KBM-7 (cell line): ENCODE results near the gene PSAP.
A peak's percentile ranks its signal among the peaks of the same experiment; 100 is the strongest.

Experiments used
- DNase-seq: peaks from one replicate; pipeline ENCODE4 v3.0.0-alpha.2; 2015
- in situ Hi-C: fragments of 300-500 bp; cut with MboI; formaldehyde crosslinking; loops from 2 replicates; pipeline ENCODE4 v1.14.3; 2020; ENCODE audit warnings: low sequenced_read_pairs, low pct_unique_long_range_greater_than_20kb, mixed read lengths

The PSAP gene

DNA sequence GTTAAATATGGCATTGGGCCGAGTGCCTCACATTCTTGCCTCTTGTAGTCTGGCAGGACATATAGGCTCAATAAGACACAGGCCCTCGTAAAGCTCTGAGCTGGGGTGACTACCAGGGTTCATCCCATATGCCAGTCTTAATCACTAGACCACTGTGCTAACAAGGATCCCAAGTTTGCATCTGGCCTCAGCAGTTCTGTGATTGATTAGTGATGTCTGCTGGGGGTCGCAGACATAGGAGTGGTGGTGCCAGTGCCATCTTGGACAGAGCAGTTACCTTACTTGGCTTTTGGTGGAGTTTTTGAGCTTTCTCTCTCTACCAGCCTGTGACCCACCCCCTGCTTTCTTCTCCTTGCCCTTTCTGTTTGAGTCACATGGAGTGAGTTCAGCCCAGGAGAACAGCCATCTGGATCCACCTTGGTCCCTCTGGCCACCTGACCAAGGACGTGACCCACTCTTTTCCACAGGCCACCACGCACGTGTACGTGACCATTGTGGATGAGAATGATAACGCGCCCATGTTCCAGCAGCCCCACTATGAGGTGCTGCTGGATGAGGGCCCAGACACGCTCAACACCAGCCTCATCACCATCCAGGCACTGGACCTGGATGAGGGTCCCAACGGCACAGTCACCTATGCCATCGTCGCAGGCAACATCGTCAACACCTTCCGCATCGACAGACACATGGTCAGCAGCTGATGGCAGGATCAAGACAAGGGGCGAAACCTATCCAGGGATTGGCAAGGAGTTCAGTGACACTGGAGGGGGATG lies 73.7 kb downstream of the PSAP start:
- in situ Hi-C loops: no loop called here

DNA sequence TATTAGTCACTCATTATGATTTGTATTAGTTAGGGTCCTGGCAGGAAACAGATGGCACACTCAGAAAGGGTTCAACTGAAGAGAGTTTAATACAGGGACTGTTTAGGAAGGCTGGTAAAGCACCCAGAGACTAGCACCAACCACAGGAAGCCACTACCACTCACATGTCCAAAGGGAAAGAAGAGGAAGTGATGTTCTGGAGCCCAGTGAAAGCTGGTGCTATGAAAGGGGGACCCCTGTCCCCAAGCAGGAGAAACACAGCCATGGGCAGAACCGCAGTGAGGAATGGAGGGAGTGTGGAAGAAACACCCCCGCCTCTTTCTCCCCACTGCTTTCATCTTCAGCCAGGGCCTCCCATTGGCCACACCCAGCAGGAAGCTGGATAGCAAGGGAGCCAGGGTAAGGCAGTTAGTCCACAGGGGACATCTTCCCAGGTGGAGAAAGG lies 74.5 kb downstream of the PSAP start:
- in situ Hi-C loops: no loop called here
- peak; percentile 82 for DNase-seq

More for the DNA sequence above, 73.7 kb downstream of the PSAP start:
- no peak for DNase-seq

DNA sequence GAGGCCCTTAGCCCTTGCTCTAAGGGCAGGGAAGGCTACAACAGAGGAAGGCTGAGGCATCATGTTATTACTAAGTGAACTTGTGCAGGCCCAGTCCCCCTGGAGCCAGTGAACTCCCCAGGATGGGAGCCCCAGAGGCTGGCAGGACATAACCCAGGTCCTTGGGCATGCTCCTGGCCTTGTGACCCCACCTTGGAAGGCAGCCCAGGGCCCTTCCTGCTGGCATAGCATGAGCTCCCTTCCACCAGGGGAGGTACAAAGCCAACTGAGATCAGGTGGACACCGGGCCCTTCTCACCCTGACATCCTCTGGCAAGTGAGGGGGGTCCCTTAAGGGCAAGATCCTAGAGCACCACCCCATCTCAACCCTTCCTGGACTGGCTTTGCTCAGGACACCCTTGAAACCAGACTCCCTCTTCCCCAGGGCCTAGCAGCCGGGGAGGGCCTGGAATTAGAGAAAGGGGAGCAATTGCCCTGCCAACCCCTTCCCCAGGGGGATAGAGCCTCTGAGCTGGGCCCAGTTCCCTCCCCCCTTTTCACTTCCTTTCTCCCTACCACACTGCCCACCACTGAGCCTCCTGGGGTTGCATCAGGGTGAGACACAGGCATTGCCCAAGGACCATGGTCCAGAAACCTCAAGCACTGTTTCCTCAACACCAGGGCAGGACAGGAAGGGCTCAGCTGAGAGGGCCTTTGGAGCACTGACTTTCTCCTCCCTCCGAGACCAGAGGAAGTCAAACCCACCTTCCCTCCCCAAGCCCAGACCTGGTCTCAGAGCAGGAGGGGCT lies 75.9 kb downstream of the PSAP start:
- in situ Hi-C loops: no loop called here
- peak; percentile 78 for DNase-seq

DNA sequence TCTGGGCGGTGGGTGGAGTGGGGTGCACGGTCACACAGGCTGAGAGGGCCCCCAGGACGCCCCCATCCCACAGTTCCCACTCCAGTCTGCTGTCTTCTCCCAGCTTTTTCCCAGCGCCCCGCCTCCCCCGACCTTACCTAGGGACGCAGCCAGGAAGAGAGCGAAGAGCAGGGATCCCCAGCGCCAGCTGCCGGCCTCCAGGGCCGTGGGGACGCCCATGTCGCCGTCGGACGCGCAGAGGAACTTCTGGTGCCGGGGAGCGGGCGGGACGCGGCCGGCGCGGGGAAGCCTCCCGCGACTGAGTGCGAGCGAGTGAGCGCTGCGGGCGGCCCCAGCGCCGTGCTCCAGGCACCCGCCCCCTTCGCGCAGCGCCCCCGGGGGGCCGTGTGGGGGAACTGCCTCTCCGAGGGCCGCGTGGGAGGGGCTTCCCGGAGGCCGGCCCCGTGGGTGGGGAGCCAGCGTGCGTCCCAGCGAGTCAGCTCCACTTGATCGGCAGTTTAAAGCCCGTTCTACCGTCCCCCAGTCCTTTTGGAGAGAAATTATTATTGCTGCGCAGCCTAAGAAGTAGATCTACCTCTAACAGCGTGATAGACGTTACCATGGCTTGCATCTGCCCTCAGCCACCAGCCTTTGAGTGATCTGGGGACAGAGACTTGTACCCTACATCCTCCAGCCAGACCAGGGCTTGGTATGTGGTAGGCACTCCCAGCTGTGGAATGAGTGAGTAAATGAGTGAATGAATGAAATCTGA lies 77.7 kb downstream of the PSAP start, which contains the start of gene VSIR:
TSS of gene VSIR (minus strand) at position 300 of the 751 bp plus-strand sequence. CDS start at position 219, 81 bp downstream.
- in situ Hi-C loops: no loop called here
- DNase-seq: peak; percentile 93

DNA sequence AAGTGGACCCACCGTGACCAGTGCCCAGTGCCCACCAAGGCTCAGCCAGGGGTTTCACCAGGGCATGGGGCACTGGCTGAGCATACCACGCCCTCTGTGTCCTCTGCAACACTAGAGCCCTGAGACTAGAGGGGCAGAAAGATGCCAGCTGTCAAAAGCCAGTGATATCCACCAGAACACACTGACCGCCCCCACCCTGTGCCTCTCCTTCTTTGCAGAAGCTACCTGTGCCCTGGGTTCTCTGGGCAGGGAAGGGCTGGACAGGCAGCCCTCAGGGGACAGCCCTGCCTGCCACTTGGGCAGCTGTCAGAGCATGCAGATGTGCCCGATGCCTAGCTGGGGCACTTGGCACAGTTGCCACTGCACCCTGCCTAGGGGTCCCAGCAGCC lies 78.2 kb downstream of the PSAP start:
- in situ Hi-C loops: no loop called here

DNA sequence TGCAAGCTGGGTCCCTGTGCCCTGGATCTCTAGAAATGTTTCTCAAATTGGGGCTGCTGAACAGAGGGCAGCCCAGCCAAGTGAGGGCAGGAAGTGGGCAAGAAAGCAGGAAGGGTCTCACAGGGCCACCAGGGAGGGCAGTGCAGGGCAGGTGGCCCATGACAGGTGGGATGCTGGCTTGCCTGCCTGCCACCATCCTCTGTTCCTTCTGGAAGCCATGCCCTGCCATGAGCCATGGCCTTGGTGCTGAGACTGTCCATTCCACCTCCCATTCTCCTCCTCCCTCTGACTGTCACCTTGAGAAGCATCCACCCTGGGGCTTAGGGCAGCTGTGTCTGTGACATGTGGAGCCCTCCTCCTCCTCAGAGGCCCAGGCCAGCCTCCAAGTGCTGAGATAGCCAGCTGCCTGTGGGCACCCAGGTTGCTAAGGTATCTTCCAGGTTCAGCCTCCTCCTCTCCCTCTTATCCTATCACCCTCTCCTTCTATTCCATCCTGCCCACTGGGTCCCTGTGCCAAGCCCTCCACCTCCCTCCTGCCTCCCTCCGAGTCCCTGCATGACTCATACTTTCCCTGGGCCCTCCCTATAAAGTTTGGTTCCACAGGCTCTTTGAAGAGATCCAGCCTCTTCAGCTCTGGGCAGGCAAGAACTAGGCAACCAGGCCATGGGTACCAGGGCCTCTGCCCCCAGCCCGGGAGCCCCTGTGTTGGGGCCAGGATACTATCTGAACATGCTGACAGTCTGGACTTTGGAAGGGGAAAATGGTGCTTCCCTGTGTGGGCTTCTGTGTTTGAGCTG lies 79.0 kb downstream of the PSAP start:
- in situ Hi-C loops: no loop called here
- DNase-seq: peak; percentile 45

More for the DNA sequence above, 78.2 kb downstream of the PSAP start:
- DNase-seq: no peak

DNA sequence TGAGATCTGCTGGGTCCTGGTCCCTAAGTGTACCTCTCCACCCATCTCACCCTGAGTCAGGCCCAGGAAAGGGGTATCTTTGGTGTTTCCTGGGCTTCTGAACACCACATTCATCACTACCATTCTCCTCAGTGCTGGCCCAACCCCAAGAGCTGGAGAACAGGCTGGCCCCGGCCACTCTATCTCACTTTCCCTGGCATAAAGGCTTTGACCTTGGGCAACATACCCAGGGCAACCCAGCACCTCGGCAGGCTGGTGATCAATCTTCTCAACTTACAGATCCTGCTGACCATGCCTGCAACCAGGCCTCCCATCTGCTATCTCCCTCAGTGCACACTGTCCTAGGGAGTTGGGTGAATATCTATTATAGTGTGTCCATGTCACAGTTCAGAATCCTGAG lies 79.8 kb downstream of the PSAP start:
- in situ Hi-C loops: no loop called here
- DNase-seq: no peak

DNA sequence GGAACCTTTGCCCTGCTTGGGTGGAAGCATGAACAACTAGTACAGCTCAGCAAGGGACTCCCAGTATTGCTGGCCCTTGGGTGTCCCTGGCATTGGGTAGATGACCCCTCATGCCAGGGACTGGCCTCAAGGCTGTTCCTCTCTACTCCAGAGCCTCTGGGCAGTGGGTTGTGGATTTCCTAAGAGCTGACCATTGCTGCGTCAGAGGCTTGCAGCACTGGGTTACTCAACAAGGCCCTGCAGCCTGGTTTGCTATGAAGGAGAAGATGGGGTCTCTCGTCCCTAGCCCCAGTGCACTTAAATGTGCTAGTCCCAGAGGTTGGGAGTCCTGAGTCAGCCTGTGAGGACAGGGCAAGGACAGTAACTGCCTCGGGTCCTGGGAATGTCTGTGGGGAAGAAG lies 80.3 kb downstream of the PSAP start:
- DNase-seq: no peak
- in situ Hi-C loops: no loop called here

DNA sequence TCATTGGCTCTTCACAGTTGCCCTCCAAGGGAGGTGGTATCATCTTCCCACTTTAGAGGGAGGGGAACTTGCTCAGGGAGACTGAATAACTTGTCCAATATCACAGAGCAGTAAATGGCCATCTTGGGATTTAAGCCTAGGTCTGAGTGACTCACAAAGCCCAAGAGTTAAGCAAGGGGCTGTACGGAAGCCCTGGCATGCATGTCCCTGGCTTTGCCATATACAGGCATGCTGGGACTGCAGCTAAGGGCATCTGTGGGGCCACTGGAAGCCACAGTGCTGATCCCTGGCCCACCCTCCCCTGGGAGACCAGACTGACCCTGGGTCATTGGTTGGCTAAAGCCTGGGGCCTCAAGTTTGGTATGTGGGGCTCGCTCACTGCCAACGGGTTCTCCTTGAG lies 80.8 kb downstream of the PSAP start:
- DNase-seq: no peak
- in situ Hi-C loops: no loop called here

DNA sequence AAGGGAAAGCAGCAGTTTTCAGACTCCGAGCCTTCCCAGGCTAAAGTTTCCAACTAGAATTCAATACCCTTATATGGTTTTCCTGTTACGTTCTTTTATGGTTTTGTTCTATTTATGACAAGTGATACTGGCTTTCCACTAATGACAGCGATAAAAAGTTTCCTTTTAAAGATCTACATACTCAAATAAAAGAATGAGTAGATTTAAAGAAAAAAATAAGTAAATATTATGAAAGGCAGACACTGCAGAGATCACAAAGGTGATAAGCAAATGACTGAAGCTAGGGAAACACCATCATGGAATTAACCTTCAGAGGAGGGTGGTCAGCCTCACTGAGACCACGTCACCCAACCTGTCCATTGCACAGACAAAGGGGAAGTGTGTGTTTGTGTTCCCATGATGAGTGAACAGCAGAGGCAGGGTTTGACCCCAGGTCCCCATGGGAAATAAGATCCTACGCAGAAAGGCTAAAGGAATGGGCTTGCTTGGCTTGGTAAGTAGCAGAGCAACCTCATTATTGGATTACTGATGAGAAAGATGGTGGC lies 81.7 kb downstream of the PSAP start:
- peak; percentile 28 for DNase-seq
- in situ Hi-C loops: no loop called here

DNA sequence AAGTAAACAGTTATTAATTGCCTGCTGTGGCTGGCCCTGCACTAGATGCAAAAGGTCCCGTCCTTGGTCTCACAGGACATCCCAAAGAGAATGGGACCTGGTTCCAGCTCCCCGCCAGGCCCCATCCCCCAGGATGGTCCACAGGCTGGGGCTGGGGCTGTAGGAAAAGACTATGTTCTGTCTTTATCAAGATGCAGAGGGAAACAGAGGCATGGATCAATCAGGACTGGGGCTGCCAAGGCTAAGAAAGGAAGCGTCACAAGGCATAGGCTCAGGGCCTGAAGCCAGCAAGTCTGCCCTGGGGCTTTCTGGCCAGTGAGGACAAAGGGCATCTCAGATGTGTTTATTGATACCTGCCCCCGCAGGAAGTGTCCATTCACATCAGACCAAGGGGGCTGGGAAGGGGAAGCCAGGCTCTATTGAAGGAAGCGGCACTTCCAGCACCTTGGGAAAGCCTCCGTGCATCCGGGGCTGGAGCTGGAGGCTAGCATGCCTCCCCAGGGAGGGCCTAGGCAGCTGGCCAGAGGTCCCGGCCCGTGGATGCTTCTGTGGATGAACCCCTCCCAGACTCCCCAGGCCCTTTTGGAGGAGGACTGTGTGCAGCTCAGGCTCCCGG lies 83.5 kb downstream of the PSAP start:
- DNase-seq: no peak
- in situ Hi-C loops: no loop called here

DNA sequence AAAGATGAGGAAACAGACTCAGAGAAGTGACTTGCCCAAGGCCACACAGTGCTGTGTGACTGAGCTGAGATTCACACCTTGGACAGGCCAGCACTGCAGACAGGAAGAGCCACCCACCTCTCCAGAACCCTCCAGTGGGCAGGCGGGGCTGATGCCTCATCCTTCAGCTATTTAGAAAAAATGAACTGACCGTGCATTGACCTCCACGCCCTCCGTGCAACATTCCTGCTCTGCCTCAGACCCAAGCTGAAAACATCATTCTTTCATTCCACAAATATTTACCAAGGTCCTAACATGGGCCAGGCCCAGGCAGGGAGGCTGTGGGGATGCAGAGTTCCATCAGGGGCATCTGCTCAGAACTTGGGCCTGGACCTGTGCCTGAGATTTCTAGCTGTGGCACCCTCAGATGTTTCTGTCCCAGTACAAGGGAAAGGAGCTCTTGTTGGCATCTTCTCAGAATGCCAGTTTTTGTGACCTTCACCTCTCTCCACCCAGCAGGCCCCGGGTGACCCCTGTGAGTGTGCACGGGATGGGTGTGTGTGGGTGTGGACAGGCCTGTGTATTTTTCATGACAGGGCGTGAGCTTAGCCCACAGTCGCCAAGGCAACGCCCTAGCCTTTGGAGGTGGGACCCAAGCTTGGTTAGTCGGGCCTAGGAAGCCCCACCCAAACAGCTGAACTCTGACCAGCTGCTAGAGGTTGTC lies 84.2 kb downstream of the PSAP start:
- in situ Hi-C loops: no loop called here
- no peak for DNase-seq
